ENCODE results near the gene NTM.

The NTM gene

DNA sequence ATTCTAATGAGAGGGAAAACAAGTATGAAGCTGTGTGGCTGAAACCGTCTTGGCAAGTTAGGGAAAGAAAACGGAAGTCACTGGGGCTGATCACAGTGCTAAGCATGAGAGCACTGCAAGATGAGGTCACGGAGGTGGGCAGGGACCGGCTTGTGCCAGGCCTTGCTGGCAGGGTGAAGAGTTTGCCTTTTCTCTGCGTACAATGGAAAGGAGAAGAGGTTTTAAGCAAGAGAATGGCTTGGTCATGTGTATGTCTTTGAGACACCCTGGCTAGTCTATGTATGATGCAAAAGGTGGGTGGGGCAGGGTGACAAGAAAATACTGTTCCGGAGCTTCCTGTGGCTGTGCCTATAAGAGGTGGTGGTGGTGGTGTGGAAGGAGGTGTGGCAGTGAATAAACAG lies 567.9 kb downstream of the NTM start:
- TF ChIP-seq, protein P1, sequence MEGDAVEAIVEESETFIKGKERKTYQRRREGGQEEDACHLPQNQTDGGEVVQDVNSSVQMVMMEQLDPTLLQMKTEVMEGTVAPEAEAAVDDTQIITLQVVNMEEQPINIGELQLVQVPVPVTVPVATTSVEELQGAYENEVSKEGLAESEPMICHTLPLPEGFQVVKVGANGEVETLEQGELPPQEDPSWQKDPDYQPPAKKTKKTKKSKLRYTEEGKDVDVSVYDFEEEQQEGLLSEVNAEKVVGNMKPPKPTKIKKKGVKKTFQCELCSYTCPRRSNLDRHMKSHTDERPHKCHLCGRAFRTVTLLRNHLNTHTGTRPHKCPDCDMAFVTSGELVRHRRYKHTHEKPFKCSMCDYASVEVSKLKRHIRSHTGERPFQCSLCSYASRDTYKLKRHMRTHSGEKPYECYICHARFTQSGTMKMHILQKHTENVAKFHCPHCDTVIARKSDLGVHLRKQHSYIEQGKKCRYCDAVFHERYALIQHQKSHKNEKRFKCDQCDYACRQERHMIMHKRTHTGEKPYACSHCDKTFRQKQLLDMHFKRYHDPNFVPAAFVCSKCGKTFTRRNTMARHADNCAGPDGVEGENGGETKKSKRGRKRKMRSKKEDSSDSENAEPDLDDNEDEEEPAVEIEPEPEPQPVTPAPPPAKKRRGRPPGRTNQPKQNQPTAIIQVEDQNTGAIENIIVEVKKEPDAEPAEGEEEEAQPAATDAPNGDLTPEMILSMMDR (IDR thresholded peaks at IDR 0.05; ENCODE audit: extremely low read depth, missing control alignments) = no peak
- DNase-seq (ENCODE audit: low spot score) = no peak

DNA sequence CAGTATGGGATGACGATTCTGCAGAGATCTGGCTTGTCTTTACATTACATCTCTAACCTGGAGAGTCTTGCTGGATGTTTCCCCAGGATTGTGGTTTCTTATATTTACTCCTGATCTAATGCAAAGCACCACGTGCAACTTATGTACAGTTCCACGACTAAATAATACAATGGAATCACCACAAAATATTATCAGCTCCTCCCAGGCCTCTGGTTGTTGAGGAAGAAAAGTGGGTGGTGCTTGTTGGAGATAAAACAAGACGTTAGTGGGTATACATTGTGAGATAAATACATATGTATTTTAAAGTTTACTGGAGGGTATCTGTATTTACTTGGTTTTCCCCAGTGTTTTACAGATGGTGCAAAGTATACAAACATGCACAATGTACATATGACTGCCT lies 569.7 kb downstream of the NTM start:
- DNase-seq (ENCODE audit: low spot score) = no peak
- TF ChIP-seq, protein P1 (IDR thresholded peaks at IDR 0.05; ENCODE audit: extremely low read depth, missing control alignments) = no peak

DNA sequence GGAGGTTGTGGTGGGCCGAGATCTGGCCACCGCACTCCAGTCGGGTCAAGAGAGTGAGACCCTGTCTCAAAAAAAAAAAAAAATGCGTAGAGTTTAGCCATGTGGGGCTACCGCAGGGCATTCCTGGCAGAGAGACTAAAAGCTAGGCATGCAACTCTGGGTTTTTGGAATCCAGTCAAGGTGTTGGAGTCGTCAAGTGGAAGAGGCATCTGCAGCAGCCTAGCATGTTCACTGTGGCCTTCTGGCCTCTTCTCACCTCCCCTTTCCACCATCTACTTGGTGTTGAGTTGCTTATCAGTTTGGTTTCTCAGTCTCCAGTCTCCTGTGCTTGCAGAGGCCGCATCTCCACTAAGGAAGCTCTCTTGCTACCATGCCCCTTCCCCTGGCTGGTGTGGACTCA lies 572.5 kb downstream of the NTM start:
- TF ChIP-seq, protein P1 (IDR thresholded peaks at IDR 0.05; ENCODE audit: extremely low read depth, missing control alignments) = no peak
- DNase-seq (ENCODE audit: low spot score) = no peak

DNA sequence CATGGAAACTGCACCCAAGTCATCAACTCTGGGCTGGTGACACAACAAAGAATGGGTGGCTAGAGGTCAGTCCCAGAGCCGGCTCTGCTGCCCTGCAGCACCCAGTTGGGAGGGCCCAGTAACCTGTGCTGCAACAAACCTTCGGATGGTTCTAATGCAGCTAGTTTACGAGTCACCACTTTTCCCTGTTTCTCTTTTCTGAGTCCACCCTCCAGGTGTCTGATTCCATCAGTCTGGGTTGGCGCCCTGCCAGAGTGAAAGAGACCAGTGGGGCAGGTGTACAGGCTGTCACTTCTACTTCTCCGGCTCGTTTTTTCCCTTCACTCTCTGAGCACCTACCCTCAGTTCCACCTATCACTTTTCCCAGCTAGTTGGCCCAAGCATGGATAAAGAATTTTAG lies 572.9 kb downstream of the NTM start:
- no peak for DNase-seq (ENCODE audit: low spot score)
- TF ChIP-seq, protein P1 (IDR thresholded peaks at IDR 0.05; ENCODE audit: extremely low read depth, missing control alignments) = no peak

DNA sequence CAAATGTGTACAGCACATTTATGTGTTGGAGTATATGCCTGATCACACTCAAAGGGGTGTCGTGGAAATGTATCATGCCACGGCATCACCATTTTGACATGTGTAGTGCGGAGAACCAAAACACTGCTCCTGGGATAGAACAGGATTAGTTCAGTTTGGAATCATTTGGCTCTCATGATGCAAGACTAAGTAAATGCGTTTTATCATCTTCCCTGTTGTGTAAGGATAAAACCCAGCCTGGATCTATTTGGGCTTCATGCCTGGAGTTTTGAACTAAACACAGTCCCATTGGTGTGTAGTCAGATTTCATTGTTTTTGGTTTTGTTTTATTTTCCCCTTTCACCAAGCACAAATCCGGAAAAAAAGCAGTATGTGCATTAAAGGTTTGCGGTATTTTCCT lies 574.3 kb downstream of the NTM start:
- no peak for DNase-seq (ENCODE audit: low spot score)
- TF ChIP-seq, protein P1 (IDR thresholded peaks at IDR 0.05; ENCODE audit: extremely low read depth, missing control alignments) = no peak

DNA sequence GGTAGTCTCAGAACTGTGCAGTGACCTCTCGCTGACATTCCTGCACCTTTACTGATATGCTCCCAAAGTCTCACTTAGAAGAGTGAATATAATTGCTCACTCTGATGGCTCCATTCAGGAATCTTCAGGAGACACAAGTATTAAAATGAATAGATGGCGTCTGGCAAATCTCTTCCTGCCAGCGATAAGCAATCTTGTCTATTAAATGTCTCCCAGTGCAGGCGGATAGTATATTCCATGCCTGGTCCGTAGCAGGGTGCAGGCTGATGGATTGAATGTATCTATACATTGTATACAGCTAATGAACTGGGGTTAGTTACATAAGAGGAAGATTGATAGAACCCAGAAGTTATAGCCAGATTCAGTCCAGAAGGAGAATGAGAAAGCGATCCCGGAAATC lies 575.3 kb downstream of the NTM start:
- TF ChIP-seq, protein P1 (IDR thresholded peaks at IDR 0.05; ENCODE audit: extremely low read depth, missing control alignments) = no peak
- no peak for DNase-seq (ENCODE audit: low spot score)

DNA sequence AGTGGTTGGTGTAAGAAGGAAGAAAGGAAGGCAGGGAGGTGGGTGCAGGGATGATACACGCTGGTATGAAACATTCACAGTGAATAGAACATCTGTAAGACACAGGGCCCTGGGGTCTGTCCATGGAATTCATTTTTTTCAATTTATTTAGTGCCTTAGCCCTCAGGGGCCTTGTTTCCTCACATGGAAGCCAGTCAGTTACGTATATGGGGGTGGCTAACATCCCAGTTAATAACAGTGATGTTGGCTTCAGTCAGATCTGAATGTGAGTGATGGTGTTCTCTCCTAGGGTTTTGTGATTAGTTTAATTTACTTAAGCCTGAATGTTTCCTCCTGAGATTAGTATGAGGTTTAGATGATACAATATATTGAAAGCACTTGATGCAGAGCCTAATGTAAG lies 577.1 kb downstream of the NTM start:
- TF ChIP-seq, protein P1 (IDR thresholded peaks at IDR 0.05; ENCODE audit: extremely low read depth, missing control alignments) = no peak
- DNase-seq (ENCODE audit: low spot score) = no peak
